Measurements from ENCODE around the gene PCDHAC2.

DNA sequence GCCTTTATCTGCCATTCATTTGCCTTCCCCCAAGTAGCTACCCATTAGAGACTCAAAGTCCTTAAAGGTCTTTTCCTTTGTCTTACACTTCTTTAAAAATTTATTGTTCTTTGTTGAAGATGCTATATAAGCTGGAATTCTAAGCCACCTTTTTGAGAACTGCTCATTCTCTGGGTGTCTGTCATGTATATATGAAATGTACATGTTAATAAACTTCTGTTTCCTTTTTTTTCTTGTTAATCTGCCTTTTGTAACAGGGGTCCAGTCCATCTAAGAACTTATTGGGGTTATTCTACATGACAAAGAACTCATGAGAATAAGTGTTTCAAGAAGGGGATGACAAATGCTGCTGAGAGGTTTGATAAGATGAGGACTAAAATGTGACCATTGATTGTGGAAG, 41.5 kb downstream of the PCDHAC2 start:
- TF ChIP-seq, protein P1, sequence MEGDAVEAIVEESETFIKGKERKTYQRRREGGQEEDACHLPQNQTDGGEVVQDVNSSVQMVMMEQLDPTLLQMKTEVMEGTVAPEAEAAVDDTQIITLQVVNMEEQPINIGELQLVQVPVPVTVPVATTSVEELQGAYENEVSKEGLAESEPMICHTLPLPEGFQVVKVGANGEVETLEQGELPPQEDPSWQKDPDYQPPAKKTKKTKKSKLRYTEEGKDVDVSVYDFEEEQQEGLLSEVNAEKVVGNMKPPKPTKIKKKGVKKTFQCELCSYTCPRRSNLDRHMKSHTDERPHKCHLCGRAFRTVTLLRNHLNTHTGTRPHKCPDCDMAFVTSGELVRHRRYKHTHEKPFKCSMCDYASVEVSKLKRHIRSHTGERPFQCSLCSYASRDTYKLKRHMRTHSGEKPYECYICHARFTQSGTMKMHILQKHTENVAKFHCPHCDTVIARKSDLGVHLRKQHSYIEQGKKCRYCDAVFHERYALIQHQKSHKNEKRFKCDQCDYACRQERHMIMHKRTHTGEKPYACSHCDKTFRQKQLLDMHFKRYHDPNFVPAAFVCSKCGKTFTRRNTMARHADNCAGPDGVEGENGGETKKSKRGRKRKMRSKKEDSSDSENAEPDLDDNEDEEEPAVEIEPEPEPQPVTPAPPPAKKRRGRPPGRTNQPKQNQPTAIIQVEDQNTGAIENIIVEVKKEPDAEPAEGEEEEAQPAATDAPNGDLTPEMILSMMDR (IDR thresholded peaks at IDR 0.05; ENCODE audit: low read length), result no peak
- no peak for TF ChIP-seq EZH2 (optimal IDR thresholded peaks at IDR 0.05; ENCODE audit: low read depth, low read length)
- no peak for TF ChIP-seq EZH2phosphoT487 (IDR thresholded peaks at IDR 0.05; ENCODE audit: low read length)

Measured in MM.1S (cell line).